ENCODE measurements around the gene SUV39H1. TPM values are rescaled to one million over a fixed set of nuclear protein-coding genes. Genes with fewer than 3 reads are reported as not detected.
A peak's percentile ranks its signal among the peaks of the same experiment; 100 is the strongest.

Gene SUV39H1
- total RNA-seq, 1 experiment from 2014 or later, result 16.5 TPM

GRCh38 chrX:48711929-48712505 lies 15.5 kb downstream of the SUV39H1 start (continued):
- TF ChIP-seq FOXP4 (CRISPR knock-in tag; IDR thresholded peaks at IDR 0.05) (no peak), AFF4 (CRISPR knock-in tag; IDR thresholded peaks at IDR 0.05; ENCODE audit: borderline replicate concordance) (no peak), GABPB1 (CRISPR knock-in tag; IDR thresholded peaks at IDR 0.05) (no peak), MAX (CRISPR knock-in tag; IDR thresholded peaks at IDR 0.05) (no peak), IRF2 (CRISPR knock-in tag; IDR thresholded peaks at IDR 0.05; ENCODE audit: borderline replicate concordance, low read depth) (no peak), ESRRA (CRISPR knock-in tag; IDR thresholded peaks at IDR 0.05; ENCODE audit: borderline replicate concordance) (no peak)

- H3K4me1 Mint-ChIP-seq, result no peaks in the 10 kb centered on the region
- ChIA-PET CTCF (no interaction called here), POLR2A (no interaction called here)
- no peak overlapping the region for H3K4me3 Mint-ChIP-seq
- ATAC-seq, result no peak
- no peaks in the 10 kb centered on the region for H3K9me3 Mint-ChIP-seq
- DNase-seq (ENCODE audit: low spot score), result no peak
- H3K27me3 Mint-ChIP-seq (ENCODE audit: low read depth), result peaks cover 61% of the 10 kb centered on the region
- no peak for TF ChIP-seq CTCF (IDR thresholded peaks at IDR 0.05)
- no peak for TF ChIP-seq SOX15 (CRISPR knock-in tag; IDR thresholded peaks at IDR 0.05)
- no peak for TF ChIP-seq ZNF138 (CRISPR knock-in tag; conservative IDR thresholded peaks at IDR 0.05)
- no peak for TF ChIP-seq RORB (CRISPR knock-in tag; IDR thresholded peaks at IDR 0.05)
- TF ChIP-seq TEAD1 (CRISPR knock-in tag; IDR thresholded peaks at IDR 0.05), result no peak
- no peak for TF ChIP-seq ZNF532 (CRISPR knock-in tag; IDR thresholded peaks at IDR 0.05; ENCODE audit: borderline replicate concordance)
- no peak for TF ChIP-seq NR3C1 (CRISPR knock-in tag; conservative IDR thresholded peaks at IDR 0.05; ENCODE audit: low read depth)
- no peak for TF ChIP-seq NFATC4 (CRISPR knock-in tag; IDR thresholded peaks at IDR 0.05)
- TF ChIP-seq FOXP1 (CRISPR knock-in tag; IDR thresholded peaks at IDR 0.05; ENCODE audit: borderline replicate concordance), result no peak
- no peak for TF ChIP-seq SMAD4 (CRISPR knock-in tag; IDR thresholded peaks at IDR 0.05)
- no peak for TF ChIP-seq ZBTB43 (CRISPR knock-in tag; IDR thresholded peaks at IDR 0.05)
- TF ChIP-seq GABPB1 (CRISPR knock-in tag; IDR thresholded peaks at IDR 0.05), result no peak
- H3K27ac Mint-ChIP-seq, result peak overlapping the region; percentile 7; the same call in 1 of the 2 replicates
- no peaks in the 10 kb centered on the region for H3K36me3 Mint-ChIP-seq
Measured at GRCh38 chrX:48713847-48714246, 17.3 kb downstream of the SUV39H1 start.

Data from WTC11 (cell line).